ENCODE data around the gene IFNLR1. TPM values are rescaled to one million over a fixed set of nuclear protein-coding genes. Genes with fewer than 3 reads are reported as not detected.

The IFNLR1 gene
- polyA plus RNA-seq, 3 donors, result not detected

DNA sequence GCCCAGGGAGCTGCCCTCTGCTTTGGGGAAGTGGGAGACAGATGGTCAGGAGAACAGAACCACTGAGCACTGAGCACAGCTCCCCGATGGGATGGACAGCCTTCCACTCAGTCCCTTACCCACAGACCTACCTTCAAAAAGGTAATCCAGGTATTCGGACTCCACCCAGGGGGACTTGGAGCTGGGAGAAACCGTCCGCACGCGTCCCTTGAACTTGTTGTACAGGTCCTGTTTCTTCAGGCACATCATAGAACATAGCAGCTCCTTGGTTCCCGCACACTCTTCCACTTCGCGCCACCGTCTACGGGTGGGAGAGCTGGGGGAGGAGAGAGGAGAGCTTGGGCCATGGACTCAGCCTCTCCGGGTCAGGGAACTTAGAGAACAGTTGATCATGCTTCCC lies 17.8 kb downstream of the IFNLR1 start:
- H3K9me3 ChIP-seq (replicated peaks in 1 of 2; ENCODE audit: control insufficient read depth in 1 of 2, insufficient read depth in 1 of 2, low read length in 2 of 2), result no peaks in the 10 kb centered on the region
- H3K4me3 ChIP-seq (replicated peaks in 1 of 3; ENCODE audit: low read depth in 2 of 3, low read length in 3 of 3), result no peak overlapping the region
- intact Hi-C loops (cut with micrococcal nuclease), result no loop called here
- H3K79me2 ChIP-seq (ENCODE audit: insufficient read depth, low read length), result no peaks in the 10 kb centered on the region
- no peak overlapping the region for H3K4me3 Mint-ChIP-seq
- H2AFZ ChIP-seq (ENCODE audit: insufficient read depth, low read depth, low read length, poor library complexity, severe bottlenecking), result no peak overlapping the region
- H3K27me3 ChIP-seq (ENCODE audit: control insufficient read depth in 2 of 2, insufficient read depth in 2 of 2, low read length in 2 of 2), result no peaks in the 10 kb centered on the region
- no peak for DNase-seq
- H3K27me3 Mint-ChIP-seq (ENCODE audit: low read depth in 3 of 3), result peaks cover 8 to 14% (median 9%) of the 10 kb centered on the region in 3 donors
- H3K4me1 ChIP-seq (ENCODE audit: control insufficient read depth in 1 of 2, insufficient read depth in 2 of 2, low read length in 2 of 2), result peaks cover 0 to 5% of the 10 kb centered on the region in 2 donors
- no peak overlapping the region for H3K27ac ChIP-seq (ENCODE audit: low read depth in 1 of 2, low read length in 2 of 2)
- no peak overlapping the region for H3K27ac Mint-ChIP-seq
- H3K4me1 Mint-ChIP-seq, result peaks cover 5% of the 10 kb centered on the region
- peaks cover 0 to 8% (median 2%) of the 10 kb centered on the region in 7 donors for H3K9me3 Mint-ChIP-seq
- H4K20me1 ChIP-seq (ENCODE audit: insufficient read depth, low read length), result no peaks in the 10 kb centered on the region
- TF ChIP-seq, protein P1, sequence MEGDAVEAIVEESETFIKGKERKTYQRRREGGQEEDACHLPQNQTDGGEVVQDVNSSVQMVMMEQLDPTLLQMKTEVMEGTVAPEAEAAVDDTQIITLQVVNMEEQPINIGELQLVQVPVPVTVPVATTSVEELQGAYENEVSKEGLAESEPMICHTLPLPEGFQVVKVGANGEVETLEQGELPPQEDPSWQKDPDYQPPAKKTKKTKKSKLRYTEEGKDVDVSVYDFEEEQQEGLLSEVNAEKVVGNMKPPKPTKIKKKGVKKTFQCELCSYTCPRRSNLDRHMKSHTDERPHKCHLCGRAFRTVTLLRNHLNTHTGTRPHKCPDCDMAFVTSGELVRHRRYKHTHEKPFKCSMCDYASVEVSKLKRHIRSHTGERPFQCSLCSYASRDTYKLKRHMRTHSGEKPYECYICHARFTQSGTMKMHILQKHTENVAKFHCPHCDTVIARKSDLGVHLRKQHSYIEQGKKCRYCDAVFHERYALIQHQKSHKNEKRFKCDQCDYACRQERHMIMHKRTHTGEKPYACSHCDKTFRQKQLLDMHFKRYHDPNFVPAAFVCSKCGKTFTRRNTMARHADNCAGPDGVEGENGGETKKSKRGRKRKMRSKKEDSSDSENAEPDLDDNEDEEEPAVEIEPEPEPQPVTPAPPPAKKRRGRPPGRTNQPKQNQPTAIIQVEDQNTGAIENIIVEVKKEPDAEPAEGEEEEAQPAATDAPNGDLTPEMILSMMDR (IDR thresholded peaks at IDR 0.05), result no peak
- H3K4me2 ChIP-seq (replicated peaks; ENCODE audit: extremely low read depth, low read length, poor library complexity, severe bottlenecking), result no peak overlapping the region
- H3K36me3 Mint-ChIP-seq, result no peaks in the 10 kb centered on the region
- 96% methylated on average over 10 of the region's 12 CpGs for WGBS (ENCODE audit: insufficient coverage)
- no peak overlapping the region for H3K9ac ChIP-seq (ENCODE audit: insufficient read depth, low read length, poor library complexity, severe bottlenecking)
- no peaks in the 10 kb centered on the region for H3K36me3 ChIP-seq (replicated peaks in 1 of 2; ENCODE audit: control insufficient read depth in 1 of 2, insufficient read depth in 2 of 2, low read length in 2 of 2)

DNA sequence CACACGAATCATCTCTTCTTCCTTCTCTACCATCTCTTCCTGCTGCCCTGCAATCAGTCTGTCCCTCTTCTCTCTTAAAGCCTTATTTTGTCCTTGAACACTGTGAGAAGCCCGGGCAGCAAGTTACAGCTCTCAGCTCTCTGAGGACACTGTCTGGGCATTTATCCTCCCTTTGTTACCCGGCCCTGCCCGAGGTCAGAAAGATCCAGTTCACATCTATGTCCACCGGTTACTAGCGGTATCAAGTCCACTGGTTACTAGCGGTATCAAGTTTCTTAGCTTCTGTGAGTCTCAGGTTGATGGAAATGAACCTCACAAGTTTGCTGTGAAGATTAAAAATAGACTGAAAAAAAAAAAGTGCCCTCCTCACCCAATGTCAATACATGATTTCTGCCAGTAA lies 18.8 kb downstream of the IFNLR1 start:
- H3K9ac ChIP-seq (ENCODE audit: insufficient read depth, low read length, poor library complexity, severe bottlenecking), result no peak overlapping the region
- H2AFZ ChIP-seq (ENCODE audit: insufficient read depth, low read depth, low read length, poor library complexity, severe bottlenecking), result no peak overlapping the region
- H4K20me1 ChIP-seq (ENCODE audit: insufficient read depth, low read length), result no peaks in the 10 kb centered on the region
- TF ChIP-seq, protein P1 (IDR thresholded peaks at IDR 0.05), result no peak
- no peak for DNase-seq
- peaks cover 6 to 16% (median 9%) of the 10 kb centered on the region in 3 donors for H3K27me3 Mint-ChIP-seq (ENCODE audit: low read depth in 3 of 3)
- H3K4me2 ChIP-seq (replicated peaks; ENCODE audit: extremely low read depth, low read length, poor library complexity, severe bottlenecking), result no peak overlapping the region
- 82% methylated on average over 4 of the region's 7 CpGs for WGBS (ENCODE audit: insufficient coverage)
- H3K27ac ChIP-seq (ENCODE audit: low read depth in 1 of 2, low read length in 2 of 2), result no peak overlapping the region
- H3K4me3 Mint-ChIP-seq, result no peak overlapping the region
- no peaks in the 10 kb centered on the region for H3K4me1 Mint-ChIP-seq
- no peak overlapping the region for H3K27ac Mint-ChIP-seq
- no peaks in the 10 kb centered on the region for H3K27me3 ChIP-seq (ENCODE audit: control insufficient read depth in 2 of 2, insufficient read depth in 2 of 2, low read length in 2 of 2)
- intact Hi-C loops (cut with micrococcal nuclease), result no loop called here
- H3K36me3 ChIP-seq (replicated peaks in 1 of 2; ENCODE audit: control insufficient read depth in 1 of 2, insufficient read depth in 2 of 2, low read length in 2 of 2), result no peaks in the 10 kb centered on the region
- H3K4me3 ChIP-seq (replicated peaks in 1 of 3; ENCODE audit: low read depth in 2 of 3, low read length in 3 of 3), result no peak overlapping the region
- no peaks in the 10 kb centered on the region for H3K36me3 Mint-ChIP-seq
- H3K9me3 Mint-ChIP-seq, result peaks cover 0 to 3% (median 0%) of the 10 kb centered on the region in 7 donors
- H3K4me1 ChIP-seq (ENCODE audit: control insufficient read depth in 1 of 2, insufficient read depth in 2 of 2, low read length in 2 of 2), result no peaks in the 10 kb centered on the region
- H3K79me2 ChIP-seq (ENCODE audit: insufficient read depth, low read length), result no peaks in the 10 kb centered on the region
- no peaks in the 10 kb centered on the region for H3K9me3 ChIP-seq (replicated peaks in 1 of 2; ENCODE audit: control insufficient read depth in 1 of 2, insufficient read depth in 1 of 2, low read length in 2 of 2)

All from CD14-positive monocyte (primary cell).